Activated T-helper 1 cell treated with anti-CD3 and anti-CD28 coated beads, Interleukin-12 subunit alpha, Interleukin-12 subunit beta, Interleukin-2, Interleukin-4 antibody, amounts not matched to agents 30 ng/mL and 10 ng/mL and 1 ng/mL, durations not matched to agents 14 hours and 24 hours and 36 hours (primary cell): Measurements from ENCODE around the gene DYNC1H1. TPM values are rescaled to one million over a fixed set of nuclear protein-coding genes. Genes with fewer than 3 reads are reported as not detected.
A peak's percentile ranks its signal among the peaks of the same experiment; 100 is the strongest.

Source experiments
- DNase-seq: peaks from one replicate; pipeline ENCODE4 v3.0.0; 2021; ENCODE audit warnings: low spot score
- H3K27ac Mint-ChIP-seq: one replicate; pipeline ENCODE4 v1.8.0; 2021; ENCODE audit warnings: mild to moderate bottlenecking, mixed read lengths
- H3K27me3 Mint-ChIP-seq: one replicate; pipeline ENCODE4 v1.8.0; 2022; ENCODE audit warnings: mild to moderate bottlenecking, moderate library complexity, mixed read lengths; ENCODE audit not compliant: insufficient read depth
- H3K36me3 Mint-ChIP-seq: one replicate; pipeline ENCODE4 v1.8.0; 2021; ENCODE audit warnings: low read depth, mixed read lengths
- H3K4me1 Mint-ChIP-seq: one replicate; pipeline ENCODE4 v1.8.0; 2021; ENCODE audit warnings: low read depth, mixed read lengths
- H3K4me3 Mint-ChIP-seq: one replicate; pipeline ENCODE4 v1.8.0; 2021; ENCODE audit warnings: mild to moderate bottlenecking, moderate library complexity, mixed read lengths
- H3K9me3 Mint-ChIP-seq: one replicate; pipeline ENCODE4 v1.8.0; 2021; ENCODE audit warnings: mixed read lengths
- intact Hi-C: fragments of 100-400 bp; cut with micrococcal nuclease; formaldehyde crosslinking; loops from one replicate; pipeline ENCODE4 v1.15.1; 2024
- total RNA-seq: library from RNA; stranded (reverse); gene quantifications from 2 replicates; pipeline ENCODE4 v1.2.3, GENCODE V29; 2022

DYNC1H1 gene
- total RNA-seq, 1 donor from 2014 or later, result 241 TPM

- Mint-ChIP-seq H3K4me3 (peak overlapping the region; percentile 93), H3K27me3 (no peaks in the 10 kb centered on the region), H3K9me3 (no peaks in the 10 kb centered on the region), H3K4me1 (peaks cover 41% of the 10 kb centered on the region), H3K36me3 (peaks cover 17% of the 10 kb centered on the region), H3K27ac (peak overlapping the region; percentile 77)
- DNase-seq, result no peak
- intact Hi-C loops, result loop anchor here (5.0 kb wide), 2 partner anchors 267 to 273 kb away; partner anchors contain the start of genes CINP and TECPR2
These were observed 125.4 kb downstream of the DYNC1H1 start for GRCh38 chr14:102089621-102090343.

DNA sequence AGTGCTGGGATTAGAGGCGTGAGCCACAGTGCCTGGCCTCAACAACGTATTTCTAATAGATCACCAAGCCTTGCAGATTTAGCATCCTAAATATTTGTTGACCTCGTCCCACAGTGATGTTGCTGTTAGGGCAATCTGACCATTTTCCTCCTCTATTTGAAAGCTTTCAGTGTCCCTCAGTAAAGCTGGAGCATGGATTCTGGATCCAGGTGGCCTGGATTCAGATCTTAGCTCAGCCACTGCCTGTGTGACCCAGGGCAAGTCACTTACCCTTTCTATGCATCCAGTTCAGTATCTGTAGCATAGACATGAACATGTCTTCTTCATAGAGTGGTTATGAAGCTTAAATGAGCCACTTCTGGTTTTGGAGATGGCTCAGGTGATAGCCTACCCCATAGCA lies 126.3 kb downstream of the DYNC1H1 start:
- Mint-ChIP-seq H3K27me3 (no peaks in the 10 kb centered on the region), H3K4me3 (no peak overlapping the region), H3K4me1 (peaks cover 41% of the 10 kb centered on the region), H3K9me3 (no peaks in the 10 kb centered on the region), H3K27ac (no peak overlapping the region), H3K36me3 (peaks cover 8% of the 10 kb centered on the region)
- DNase-seq, result no peak
- intact Hi-C loops, result no loop called here

DNA sequence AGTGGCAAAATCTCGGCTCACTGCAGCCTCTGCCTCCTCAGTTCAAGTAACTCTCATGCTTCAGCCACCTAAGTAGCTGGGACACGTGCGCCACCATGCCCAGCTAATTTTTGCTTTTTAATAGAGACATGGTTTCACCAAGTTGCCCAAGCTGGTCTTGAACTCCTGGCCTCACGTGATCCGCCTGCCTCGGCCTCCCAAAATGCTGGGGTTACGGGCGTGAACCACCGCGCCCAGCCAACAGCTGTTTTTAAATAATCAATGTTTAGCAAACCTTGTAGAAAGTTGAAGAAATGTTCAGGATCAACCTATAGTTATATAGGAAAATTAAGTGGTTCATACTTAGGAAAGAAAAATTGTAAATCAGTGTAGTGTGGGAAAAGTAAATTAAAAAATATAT lies 128.4 kb downstream of the DYNC1H1 start:
- intact Hi-C loops, result no loop called here
- DNase-seq, result no peak
- Mint-ChIP-seq H3K27ac (no peak overlapping the region), H3K9me3 (no peaks in the 10 kb centered on the region), H3K4me1 (peaks cover 46% of the 10 kb centered on the region), H3K4me3 (no peak overlapping the region), H3K27me3 (no peaks in the 10 kb centered on the region), H3K36me3 (peaks cover 1% of the 10 kb centered on the region)

DNA sequence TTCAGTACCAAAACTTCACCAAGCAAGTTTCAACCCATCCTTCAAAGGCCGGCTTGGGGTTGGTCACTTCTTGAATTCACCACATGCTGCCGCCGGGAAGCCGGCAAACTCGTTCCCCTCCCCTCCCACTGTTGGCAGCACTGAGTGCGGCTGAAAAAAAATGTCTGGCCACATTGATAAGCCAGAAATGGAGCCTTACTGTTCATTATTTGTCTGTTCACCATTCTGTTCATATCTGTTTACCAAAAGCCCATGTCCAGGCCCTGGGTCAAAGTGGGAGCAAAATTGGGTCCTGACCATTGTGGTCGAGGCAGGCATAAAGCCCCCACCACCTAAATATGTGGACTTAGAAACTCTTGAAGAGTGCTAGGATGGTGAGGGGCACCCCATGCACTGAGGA lies 129.7 kb downstream of the DYNC1H1 start:
- intact Hi-C loops, result no loop called here

DNA sequence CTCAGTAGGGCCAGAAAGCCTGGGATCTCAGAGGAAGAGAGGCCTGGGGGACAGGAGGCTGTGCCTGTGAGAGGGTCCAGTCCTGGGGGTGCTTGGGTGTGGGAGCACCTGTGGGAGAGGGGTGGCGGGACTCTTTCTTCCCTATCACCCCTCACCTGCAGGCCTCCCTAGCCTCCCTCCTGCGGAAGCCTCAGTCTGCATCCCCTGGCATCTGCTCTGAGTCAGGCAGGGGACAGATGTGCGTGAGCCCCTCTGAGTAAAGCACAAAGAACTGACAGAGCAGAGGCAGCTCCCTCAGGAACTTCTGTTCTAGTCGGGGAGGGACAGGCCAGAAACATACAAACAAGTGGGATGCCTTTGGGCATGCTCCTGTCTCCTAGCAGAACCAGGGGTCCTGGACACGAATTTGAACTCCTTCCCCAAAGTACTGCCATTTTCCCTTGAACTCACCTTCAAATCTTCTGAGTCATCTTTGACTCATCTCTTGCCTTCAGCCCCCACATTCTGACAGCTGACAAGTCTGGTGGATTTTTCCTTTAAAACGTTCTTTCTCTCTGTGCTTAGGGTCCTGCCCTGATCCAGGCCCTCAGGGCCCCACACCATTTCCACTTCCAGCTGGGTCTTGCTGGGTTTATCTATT lies 131.0 kb downstream of the DYNC1H1 start:
- H3K9me3 Mint-ChIP-seq, result no peaks in the 10 kb centered on the region
- no peak overlapping the region for H3K27ac Mint-ChIP-seq
- intact Hi-C loops, result loop anchor here (1.0 kb wide), 1 partner anchor 8 kb away; the partner anchor contains the start of gene HSP90AA1
- H3K4me3 Mint-ChIP-seq, result peak overlapping the region; percentile 13
- H3K27me3 Mint-ChIP-seq, result no peaks in the 10 kb centered on the region
- no peak for DNase-seq
- H3K36me3 Mint-ChIP-seq, result peaks cover 1% of the 10 kb centered on the region
- peaks cover 24% of the 10 kb centered on the region for H3K4me1 Mint-ChIP-seq

More for the DNA sequence above, 129.7 kb downstream of the DYNC1H1 start:
- no peak for DNase-seq
- H3K27me3 Mint-ChIP-seq, result no peaks in the 10 kb centered on the region
- H3K4me1 Mint-ChIP-seq, result peaks cover 36% of the 10 kb centered on the region
- no peaks in the 10 kb centered on the region for H3K9me3 Mint-ChIP-seq
- no peak overlapping the region for H3K4me3 Mint-ChIP-seq
- no peak overlapping the region for H3K27ac Mint-ChIP-seq
- H3K36me3 Mint-ChIP-seq, result peaks cover 1% of the 10 kb centered on the region

GRCh38 chr14:102095871-102096568 lies 131.6 kb downstream of the DYNC1H1 start:
- no peaks in the 10 kb centered on the region for H3K9me3 Mint-ChIP-seq
- intact Hi-C loops, result loop anchor here (1.0 kb wide), 5 partner anchors 9 to 389 kb away; partner anchors contain the start of gene HSP90AA1
- no peak overlapping the region for H3K27ac Mint-ChIP-seq
- H3K4me3 Mint-ChIP-seq, result peak overlapping the region; percentile 13
- no peaks in the 10 kb centered on the region for H3K36me3 Mint-ChIP-seq
- H3K27me3 Mint-ChIP-seq, result no peaks in the 10 kb centered on the region
- no peak for DNase-seq
- H3K4me1 Mint-ChIP-seq, result peaks cover 24% of the 10 kb centered on the region

GRCh38 chr14:102096569-102097188 lies 132.3 kb downstream of the DYNC1H1 start:
- Mint-ChIP-seq H3K4me3 (no peak overlapping the region), H3K27ac (no peak overlapping the region)

GRCh38 chr14:102097441-102098135 lies 133.2 kb downstream of the DYNC1H1 start:
- DNase-seq, result no peak
- peaks cover 24% of the 10 kb centered on the region for H3K4me1 Mint-ChIP-seq
- H3K36me3 Mint-ChIP-seq, result no peaks in the 10 kb centered on the region
- intact Hi-C loops, result no loop called here
- H3K27ac Mint-ChIP-seq, result no peak overlapping the region
- H3K4me3 Mint-ChIP-seq, result no peak overlapping the region
- H3K9me3 Mint-ChIP-seq, result no peaks in the 10 kb centered on the region
- H3K27me3 Mint-ChIP-seq, result no peaks in the 10 kb centered on the region

More at GRCh38 chr14:102096569-102097188, 132.3 kb downstream of the DYNC1H1 start:
- DNase-seq, result peak; percentile 31
- Mint-ChIP-seq H3K27me3 (no peaks in the 10 kb centered on the region), H3K9me3 (no peaks in the 10 kb centered on the region), H3K4me1 (peaks cover 24% of the 10 kb centered on the region), H3K36me3 (no peaks in the 10 kb centered on the region)
- intact Hi-C loops, result loop anchor here (1.0 kb wide), 4 partner anchors 33 to 389 kb away; no protein-coding TSS in a partner anchor

GRCh38 chr14:102103062-102103695 lies 138.8 kb downstream of the DYNC1H1 start:
- Mint-ChIP-seq H3K36me3 (no peaks in the 10 kb centered on the region), H3K4me1 (no peaks in the 10 kb centered on the region), H3K9me3 (no peaks in the 10 kb centered on the region), H3K27ac (no peak overlapping the region), H3K4me3 (no peak overlapping the region), H3K27me3 (peaks cover 12% of the 10 kb centered on the region)
- DNase-seq, result no peak
- intact Hi-C loops, result no loop called here

- H3K9me3 Mint-ChIP-seq, result no peaks in the 10 kb centered on the region
These were observed 141.0 kb downstream of the DYNC1H1 start for GRCh38 chr14:102105369-102105768.

More at GRCh38 chr14:102105369-102105768, 141.0 kb downstream of the DYNC1H1 start:
- Mint-ChIP-seq H3K27ac (no peak overlapping the region), H3K4me3 (no peak overlapping the region), H3K36me3 (no peaks in the 10 kb centered on the region), H3K27me3 (peaks cover 12% of the 10 kb centered on the region), H3K4me1 (no peaks in the 10 kb centered on the region)
- DNase-seq, result no peak
- intact Hi-C loops, result no loop called here
